Left hindlimb (tissue), 1 donor: ENCODE results near the gene KISS1.

ENCODE experiments used
- DNase-seq: peaks from one replicate; pipeline ENCODE4 v3.0.0-alpha.2; 2018

The KISS1 gene

DNA sequence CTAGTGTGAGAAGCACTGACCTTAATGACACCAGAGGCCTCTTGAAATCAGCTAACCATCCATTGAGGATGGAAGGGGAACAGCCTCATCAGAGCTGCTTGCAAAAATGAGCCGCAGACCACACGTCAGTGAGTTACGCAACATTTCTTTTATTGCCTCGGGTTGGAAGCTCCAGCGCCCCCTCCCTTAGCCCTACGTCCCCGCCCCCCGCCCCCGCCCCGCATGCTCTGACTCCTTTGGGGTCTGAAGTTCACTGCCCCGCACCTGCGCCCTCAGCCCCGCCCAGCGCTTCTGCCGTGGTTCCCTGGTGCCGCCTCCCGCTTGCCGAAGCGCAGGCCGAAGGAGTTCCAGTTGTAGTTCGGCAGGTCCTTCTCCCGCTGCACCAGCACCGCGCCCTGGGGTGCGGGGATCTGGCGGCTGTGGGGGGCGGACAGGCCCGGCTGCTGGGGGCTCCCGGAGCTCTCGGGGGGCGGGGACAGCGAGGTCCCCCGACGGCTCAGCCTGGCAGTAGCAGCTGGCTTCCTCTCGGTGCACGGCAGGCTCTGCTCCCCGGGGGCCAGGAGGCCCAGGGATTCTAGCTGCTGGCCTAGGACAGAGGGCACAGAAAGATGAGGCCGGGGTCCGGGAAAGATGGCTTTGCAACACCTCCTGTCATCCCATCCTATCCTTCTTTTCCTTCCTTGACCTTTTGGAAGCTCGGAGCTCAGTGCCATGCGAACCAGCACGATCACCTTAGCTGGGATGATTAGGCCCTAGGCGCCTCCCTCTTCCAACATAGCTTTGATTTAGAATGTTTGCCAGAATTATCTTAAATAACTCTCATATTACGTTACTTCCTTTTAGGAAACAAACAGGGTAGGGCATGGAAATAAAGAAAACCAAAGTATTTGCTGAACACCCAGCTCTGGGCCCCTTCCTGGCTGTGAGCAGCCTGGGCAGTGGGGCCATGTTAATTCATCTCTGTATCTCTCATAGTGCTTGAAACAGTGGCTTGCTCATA is 5.8 kb downstream of the KISS1 start:
- DNase-seq = no peak

DNA sequence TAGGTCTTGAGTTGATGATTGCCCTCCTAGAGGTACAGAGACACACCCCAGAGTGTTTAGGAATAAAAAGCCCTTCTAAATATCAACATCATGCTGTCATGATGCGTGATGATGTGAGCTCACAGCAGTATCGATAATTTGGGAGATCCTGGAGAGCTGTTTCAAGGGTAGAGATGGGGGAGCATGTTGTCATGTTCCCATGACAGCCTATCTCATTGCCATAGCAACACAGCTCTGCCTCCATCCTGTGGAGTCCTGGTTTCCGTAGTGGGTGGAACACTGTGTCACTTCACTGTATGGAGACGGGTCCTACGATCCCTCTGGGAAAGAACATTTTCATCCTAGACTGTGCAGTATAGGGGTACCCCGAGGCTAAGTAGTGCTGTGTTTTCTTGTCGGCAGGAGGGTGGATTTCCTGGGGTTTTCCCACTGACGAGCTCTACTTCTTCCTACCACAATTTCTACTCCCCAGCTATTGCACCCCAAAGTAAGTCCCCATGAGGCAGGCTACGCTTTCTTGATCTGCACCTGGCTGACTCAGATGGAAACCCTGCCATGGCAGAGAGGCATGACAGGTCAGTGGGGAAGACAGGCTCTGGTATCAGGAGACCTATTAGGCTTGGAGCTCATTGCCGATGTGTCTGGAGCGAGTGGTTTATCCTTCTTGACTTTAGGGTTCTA is 7.2 kb downstream of the KISS1 start:
- no peak for DNase-seq

DNA sequence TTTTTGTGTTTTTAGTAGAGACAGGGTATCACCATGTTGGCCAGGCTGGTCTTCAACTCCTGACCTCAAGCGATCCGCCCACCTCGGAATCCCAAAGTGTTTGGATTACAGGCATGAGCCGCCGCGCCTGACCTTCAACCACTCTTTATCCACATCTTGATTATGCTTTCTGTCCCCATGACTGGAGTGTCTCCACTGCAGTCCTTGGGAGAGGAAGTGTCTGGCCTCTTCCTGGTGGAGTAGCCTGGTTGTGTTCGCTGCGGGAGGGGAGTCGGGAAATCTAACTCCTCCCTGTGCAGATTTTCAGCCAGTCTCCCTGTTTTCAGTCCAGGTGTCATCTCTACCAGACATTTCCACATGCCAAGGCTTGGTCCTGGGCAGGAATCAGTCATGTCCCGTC is 9.7 kb downstream of the KISS1 start:
- DNase-seq = no peak

DNA sequence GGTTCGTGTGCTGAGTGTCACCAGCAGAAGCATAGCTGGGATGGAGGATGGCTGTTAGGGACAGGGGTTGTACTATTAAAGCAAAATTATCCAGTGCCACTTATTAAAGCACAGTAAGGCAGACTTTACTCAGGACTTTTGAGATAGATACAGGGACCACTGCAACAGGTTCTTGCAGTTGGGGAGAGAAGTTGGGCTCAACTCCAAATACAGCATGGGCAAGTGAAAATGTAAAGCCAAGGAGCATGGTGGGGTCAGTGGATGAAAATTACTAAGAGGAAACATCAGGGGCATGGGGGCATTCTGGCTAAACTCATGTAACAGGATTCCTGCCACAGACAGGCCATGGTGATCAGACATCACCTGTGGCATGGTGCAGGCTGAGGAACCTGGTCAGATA is 15.2 kb downstream of the KISS1 start:
- no peak for DNase-seq

DNA sequence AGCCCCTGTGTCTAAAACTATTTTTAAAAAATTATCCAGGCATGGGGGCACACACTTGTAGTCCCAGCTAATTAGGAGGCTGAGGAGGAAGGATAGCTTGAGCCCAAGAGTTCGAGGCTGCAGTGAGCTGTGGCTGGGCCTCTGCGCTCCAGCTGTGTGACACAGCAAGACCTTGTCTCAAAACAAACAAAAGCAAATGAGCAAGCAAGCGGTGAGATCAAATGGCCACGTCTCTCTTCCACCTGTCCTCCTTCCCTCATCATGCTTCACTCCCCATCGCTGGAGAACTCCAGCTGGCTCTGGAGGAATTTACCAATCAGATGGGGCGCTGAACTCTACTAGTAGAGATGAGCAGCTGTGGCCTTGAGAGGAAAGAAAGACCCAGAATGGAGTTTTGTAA is 16.2 kb downstream of the KISS1 start:
- no peak for DNase-seq

DNA sequence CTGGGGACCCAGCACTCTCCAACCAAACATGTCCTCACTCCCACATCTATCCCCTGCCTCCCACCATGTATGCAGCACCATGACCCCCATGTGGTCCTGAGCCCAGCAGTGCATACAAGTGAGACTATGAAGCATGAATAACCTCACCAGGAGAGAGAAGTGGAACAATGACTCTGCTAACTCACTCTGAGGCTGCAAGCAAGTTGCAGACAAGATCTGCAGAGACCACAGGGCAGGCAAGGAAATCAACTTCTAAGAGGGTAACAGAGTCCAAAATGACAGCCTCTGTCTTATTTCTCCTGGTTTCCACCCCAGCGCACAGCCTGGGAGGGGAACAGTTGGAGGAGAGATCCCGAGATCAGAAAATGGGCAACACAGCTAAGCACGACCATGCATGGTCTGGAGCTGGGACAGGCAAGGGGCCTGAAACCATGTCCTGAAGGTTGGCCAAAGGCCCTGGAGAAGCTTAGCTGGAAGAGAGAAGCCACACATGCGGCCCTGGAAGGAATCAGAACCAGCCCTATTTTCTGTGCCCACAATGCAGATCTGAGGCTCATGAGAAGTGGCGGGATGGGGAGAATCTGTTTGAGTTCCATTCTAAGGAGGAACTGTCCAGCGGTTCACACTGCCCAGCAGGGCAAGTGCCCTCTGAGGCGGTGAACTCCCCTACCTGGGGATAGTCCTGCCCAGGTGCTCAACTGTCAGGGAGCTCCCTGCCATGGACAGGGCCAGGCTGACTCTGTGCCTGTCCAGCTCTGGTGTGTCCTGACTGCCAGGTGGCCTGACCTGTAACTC is 17.6 kb downstream of the KISS1 start:
- DNase-seq = no peak

DNA sequence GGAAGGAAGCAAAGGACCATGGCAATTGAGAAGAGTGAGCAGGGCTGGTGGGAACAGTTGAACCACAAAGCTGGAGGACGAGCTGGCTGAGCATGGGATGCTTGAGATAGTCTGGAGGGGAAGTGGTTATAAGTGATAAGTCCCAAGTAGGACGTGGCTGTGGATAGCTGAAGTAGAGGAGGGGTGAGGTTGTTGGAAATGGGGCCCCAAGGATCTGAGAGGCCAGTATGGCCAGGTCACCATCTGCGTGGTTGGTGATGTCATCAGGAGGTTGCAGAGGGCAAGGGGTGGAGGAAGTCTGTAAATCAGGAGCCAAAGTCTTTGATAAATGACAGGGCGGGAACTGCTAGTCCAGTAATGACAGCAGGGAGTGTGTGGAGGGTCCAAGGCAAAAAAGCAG is 19.2 kb downstream of the KISS1 start:
- DNase-seq = no peak

DNA sequence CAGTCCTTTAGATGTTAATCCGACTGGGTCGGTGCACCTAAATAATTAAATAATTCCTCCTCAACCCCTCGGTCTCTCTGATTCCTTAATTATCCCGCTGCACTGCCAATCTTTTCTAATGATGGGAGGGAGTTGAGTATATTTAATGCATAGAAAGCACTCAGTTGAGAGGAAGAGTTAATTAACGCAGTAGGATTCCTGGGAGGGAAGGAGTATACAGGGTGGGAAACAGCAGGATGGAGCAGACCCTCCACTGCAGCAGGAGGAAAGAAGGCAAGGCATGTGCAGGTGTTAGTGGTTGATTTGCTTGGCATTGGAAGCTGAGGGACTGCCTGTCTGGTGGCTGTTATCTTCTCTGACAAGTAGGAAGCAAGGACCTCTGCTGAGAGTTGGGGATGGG is 20.2 kb downstream of the KISS1 start:
- no peak for DNase-seq

DNA sequence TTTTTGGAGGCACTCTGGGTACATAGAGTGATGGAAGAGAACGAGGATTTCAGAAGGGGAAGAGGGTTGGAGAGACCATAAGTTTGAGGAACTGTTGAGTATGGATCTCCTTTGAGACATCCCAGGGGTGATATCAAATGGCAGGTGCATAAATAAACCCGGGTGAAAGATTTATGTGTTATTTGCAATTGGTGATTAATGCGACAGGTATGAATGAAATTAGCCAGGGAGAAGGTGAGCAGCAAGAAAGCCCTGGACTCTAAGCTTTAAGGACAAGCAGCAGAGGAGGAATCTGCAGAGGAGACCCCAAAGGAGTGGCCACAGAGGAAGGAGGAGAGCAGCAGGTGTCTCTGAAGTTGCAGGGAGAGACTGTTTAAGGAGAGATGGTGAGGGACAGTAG is 21.3 kb downstream of the KISS1 start:
- no peak for DNase-seq

DNA sequence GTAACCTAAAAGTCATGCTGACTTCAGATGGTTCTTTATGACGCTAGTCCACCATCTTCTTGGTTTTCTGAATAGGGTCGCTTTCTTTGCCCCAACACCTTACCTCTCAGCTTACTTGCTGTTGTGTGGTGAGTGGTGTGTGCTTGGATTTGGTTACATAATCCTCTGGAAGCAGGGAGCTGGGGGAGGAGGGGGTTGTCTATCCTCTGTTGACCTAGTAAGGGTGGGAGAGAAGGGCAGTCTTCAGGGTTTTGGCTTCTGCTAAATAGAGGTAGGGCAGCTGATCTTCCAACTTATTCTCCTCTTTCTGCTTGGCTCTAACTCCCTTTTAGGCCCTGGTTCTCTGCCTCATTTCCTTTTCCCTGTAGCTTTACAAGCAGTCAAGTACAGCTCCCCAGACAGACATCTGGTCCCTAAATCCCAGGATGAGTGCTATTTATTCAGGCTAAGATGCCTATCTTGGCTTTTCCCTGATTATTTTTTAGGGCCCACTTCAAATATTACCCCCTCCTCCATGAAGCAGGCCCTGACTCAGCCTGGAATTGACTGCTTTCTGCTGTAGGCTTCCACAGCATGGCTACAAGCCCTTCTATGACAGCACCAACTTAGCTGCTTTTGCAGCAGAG is 23.8 kb downstream of the KISS1 start:
- DNase-seq = no peak

DNA sequence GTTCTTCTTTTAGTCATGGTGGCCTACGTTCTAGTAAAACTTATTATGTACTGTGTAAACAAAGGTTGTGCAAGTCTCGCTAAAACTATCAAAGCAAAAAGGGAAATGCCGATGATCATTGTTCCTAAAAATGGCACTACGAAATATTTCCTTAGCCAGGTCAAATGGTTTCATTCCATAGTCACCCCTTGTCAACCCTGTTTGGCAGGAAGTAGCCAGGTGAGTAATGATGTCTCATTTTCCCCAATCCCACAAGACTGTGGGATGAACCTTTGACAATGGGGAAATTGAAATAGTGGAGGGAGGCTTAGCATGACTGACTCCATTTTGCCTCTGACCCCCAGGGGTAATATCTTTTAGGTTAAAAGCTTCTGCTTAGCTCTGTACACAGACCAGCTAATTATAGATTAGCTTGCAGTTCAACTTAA is 24.5 kb downstream of the KISS1 start:
- DNase-seq = no peak

DNA sequence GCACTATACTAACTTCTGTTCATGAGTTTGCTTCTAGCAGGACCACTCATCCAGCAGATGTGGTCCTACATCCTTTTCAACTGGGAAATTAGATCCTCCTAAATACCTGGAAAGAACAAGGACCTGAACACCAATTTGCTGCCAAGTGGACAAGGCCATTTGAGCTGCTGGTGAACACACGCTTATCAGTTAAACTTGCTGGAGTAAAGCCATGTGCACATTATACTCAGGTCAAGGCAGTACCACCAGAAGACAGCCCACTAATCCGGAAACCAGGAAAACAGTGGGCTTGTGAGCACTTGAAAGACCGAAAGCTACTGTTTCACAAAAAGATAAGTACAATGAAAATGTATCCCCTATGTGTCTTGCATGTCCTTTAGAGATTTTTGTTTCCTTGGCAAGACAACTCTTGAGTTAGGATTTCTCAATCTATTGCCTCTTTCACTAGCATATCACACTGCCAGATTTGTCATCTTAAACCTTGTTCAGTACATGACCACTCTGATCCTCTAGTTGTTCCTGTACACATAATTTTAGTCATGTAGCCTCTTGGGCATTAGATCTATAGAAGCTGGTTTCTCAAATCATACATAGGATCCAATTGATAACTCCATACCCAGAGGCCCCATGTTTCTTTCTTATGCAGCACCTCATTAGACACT is 25.7 kb downstream of the KISS1 start:
- DNase-seq = no peak

DNA sequence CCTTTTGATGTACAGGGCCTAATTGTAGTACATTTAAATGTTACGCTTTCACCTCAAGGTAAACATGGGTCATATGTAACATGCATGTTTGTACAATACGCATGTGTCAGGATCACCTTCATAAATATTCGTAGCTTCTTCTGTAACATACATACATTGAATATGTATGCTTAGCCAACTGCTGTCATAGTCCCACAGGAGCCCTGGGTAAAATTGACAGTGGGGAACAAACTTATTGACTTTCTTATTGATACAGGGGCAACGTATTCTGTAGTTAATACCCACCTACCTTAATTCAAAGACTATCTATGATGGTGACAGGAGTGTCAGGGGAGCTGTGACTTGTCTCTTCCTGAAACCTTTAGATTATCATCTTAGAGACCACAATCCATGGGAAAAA is 26.4 kb downstream of the KISS1 start:
- DNase-seq = no peak

DNA sequence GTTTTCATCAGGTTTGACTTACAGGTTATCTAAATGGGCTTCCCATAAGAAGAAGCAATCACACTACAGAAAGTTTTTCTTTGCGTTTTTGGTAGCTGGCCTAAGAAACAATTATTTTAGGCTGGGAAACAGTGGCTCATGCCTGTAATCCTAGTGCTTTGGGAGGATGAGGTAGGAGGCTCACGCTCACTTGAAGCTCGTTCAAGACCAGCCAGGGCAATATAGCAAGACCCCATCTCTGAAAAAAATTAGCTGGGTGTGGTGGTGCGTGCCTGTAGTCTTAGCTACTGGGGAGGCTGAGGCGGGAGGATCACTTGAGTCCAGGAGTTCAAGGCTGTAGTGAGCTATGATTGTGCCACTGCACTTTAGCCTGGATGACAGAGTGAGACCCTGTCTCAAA is 28.6 kb downstream of the KISS1 start:
- no peak for DNase-seq

DNA sequence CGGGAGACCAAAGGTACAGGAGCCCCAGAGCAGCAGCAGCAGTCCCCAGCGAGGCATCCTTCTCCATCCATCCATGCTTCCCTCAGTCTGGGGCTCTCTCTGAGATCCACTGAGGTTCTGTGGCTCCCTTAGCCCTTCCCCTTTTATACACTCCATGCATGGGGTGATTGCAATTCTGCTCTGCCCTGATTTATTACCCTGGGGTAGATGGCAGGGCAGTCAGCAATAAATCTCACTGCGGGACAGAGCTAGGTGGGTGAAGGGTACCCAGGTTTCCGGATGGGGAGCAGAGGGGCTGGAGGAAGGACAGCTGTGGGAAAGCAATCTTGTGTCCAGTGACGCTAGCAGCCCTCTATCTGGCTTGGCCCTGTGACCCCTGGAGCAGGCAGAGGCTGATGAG is 30.1 kb downstream of the KISS1 start, which contains the start of gene REN:
TSS of gene REN (minus strand) at position 119 of the 400 bp plus-strand sequence. CDS start at position 75, 44 bp downstream.
- DNase-seq = no peak

DNA sequence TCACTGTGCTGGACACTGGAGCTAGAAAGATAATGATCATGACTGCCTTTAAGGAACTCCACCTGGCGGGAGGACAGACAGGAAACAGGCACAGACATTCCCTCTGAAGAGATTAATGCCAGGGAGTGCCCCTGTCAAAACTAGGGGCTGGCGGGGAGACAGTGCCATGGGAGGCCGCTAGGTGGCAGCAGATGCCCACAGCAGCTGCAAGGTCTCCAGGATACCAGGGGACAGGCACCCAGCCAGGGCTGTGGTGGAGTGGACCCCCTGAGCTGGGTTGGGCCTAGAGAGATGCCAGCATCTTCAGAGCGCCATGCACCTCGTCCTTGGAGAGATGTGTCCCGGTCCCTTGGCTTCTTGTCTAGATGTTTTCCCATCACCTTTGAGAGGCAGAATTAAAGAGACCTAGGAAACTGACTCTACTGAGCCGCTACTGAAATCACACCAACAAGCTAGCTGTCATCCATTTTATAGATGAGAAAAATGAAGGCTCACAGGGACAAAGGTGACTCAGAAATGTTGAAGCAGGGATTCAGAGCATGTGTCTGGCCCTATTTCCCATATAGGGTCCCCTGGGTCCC is 33.7 kb downstream of the KISS1 start:
- peak; percentile 84 for DNase-seq

DNA sequence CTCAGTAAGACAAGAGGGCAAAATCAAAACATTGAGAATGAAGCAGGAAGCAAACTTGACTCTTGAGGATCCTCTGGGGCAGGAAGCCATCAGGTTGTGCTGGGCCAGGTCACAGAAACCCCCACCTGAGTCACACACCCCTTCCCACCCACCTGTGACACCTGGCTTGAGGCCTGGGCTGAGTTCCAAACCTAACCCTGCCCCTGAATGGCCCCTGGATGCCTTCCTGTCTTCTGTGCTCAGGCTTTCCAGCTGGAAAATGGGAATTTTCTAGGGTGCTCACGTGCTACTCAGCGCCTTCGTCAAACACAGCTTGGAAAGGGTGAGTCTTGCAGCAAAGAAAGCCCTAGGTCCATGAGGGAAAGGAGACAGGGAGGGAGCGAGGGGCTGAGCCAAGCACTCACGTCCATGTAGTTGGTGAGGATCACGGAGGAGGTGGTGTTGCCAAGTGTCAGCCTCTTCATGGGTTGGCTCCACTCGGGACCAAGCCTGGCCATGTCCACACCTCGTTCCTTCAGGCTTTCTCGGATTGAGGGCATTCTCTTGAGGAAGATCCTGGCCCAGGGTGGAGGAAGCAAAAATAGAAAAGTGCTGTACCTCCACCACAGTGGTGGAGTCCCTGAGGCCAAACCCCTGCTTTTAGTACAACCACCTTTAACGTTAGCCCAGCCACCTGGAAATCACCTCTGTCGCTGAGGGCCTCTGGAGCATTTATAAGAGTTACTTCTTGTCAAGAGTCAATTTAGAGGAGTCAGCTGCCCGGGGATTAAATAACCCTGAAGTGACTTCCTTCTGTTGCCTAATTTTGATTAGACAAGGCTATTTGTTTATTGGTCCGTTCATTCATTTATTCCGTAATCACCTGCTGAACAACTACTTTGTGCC is 34.4 kb downstream of the KISS1 start:
- no peak for DNase-seq

DNA sequence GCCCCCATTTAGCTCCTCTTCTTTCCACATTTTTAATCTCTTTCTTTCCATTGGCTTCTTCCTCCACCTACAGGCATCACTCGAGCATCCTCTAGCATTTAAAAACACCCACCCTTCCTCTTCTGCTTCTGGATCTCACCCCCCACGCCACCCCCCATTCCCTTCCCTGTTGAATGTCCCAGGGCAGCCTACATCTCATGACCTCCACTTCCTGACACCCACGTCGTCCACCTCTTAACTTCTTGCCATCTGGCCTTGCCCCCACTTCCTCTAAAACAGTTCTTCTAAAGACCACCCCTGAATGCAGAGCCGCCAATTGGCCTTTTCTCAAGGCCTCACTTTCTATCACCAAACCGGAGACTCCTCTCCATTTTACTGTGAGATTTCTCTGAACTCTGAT is 38.3 kb downstream of the KISS1 start:
- no peak for DNase-seq

DNA sequence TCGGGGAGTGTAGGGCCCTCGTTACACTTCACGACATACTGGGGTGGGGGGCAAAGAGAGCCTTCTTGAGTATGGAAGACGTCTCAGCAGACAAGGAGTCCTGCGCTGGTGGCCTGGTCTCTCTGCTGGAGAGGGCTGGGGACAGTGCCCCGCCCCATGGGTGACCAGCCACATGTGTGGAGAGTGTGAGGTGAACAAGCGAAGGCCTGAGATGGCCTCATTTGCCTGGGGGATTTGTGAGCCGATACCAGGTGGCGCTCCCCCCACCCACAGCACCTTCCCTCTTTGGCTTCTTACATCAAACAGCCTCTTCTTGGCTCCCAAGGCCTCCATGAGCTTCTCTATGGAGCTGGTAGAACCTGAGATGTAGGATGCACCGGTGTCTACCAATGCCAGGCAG is 40.4 kb downstream of the KISS1 start:
- no peak for DNase-seq

DNA sequence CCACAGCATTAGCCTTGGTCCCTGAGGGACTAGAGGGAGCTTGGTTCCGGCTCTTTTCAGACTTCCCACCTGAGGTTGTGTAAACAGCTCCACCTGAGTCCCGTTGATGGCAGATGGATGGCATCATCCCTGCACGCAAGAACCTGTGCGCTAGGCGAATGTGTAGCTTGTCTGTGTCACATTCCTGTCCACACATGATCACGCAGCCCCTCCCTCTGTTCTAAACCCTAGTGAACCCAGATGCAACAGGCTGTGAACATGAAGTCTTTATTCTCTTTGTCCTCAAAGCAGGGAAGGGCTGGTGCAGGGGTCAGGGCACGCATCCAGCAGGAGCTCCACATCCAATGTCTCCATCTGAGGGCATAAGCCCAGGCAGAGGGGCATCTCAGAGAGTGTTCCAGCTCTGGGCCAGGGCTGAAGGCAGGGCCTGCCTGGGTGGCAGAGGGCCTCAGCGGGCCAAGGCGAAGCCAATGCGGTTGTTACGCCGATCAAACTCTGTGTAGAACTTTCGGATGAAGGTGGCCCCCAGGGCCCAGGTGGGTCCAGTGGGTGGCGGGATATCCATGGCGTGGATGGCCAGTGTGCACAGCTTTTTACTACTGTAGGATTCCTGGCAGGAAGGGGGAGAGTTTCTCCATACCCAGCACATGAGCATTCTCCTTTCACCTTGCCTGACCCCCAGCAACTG is 41.6 kb downstream of the KISS1 start:
- no peak for DNase-seq
